H4 (cell line): ENCODE results near the gene PRKACB. TPM values are rescaled to one million over a fixed set of nuclear protein-coding genes. Genes with fewer than 3 reads are reported as not detected.
A peak's percentile ranks its signal among the peaks of the same experiment; 100 is the strongest.
"Not testable (repeated sequence)": the region's sequence is repeated elsewhere in the genome, so short reads cannot be mapped to it uniquely, and the experiment has no call there.

Source experiments
- DNase-seq: peaks from one replicate; pipeline ENCODE4 v3.0.0-alpha.2; 2015; ENCODE audit warnings: low spot score
- total RNA-seq: library from RNA; depleted of rRNA; stranded (reverse); fragments of >200 nt; shearing (Covaris generic); gene quantifications from 2 replicates; pipeline ENCODE4 v1.2.3, GENCODE V29; 2014; rRNA removed

PRKACB gene
- total RNA-seq = 14.5 and 25.0 TPM in 2 replicates

DNA sequence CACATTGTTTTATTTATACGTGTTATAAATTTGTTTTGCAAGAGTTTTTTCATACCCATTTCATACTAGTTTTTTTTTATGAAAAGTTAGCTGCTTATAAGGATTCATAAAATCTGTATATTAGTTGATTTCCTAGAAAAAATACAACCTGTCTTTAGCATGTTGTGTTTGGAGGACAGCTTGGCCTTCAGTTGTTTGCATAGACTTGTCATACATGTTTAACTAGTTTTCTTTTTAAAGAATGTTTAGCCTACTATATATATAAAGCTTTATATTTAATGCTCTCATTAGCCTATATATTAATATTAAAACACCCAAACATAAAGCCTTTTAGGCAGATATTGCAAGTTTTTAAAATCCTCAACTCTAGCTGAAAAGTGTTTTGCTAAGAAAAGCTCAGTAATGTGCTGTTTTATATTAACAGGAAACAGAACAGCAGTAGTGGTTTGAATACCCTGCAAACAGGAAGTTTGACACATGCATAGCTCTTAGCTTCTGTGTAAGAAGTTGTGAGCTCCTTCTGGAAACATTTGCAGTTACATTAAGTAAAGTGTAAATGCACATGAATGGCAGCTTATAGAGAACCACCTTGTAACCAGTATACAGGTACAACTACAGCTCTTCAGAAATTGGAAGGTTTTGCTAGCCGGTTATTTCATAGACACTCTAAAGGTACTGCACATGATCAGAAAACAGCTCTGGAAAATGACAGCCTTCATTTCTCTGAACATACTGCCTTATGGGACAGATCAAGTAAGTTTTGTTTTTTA is at the start of gene PRKACB:
Gene PRKACB, plus strand, starts transcription at position 476 of the 770 bp plus-strand sequence. Its CDS starts 91 bp downstream, at position 567.
- DNase-seq = peak; percentile 10

DNA sequence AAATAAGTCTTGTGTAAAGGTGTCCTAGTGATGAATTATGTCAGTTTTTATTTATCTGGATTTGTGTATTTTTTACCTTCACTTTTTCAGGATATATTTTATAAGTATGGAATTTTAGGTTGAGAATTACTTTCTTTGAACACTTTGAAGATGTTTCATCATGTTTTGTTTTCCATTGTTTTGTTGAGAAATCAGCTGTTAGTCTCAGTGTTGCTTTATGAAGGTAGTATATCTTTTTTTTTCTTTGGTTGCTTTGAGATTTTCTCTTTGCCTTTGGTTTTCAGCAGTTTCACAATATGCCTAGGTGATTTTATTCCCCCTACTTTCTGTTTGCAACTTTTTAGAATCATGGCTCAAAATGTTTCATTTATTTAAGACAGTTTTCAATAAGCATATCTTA is 48.8 kb upstream of the PRKACB start:
- DNase-seq = no peak

DNA sequence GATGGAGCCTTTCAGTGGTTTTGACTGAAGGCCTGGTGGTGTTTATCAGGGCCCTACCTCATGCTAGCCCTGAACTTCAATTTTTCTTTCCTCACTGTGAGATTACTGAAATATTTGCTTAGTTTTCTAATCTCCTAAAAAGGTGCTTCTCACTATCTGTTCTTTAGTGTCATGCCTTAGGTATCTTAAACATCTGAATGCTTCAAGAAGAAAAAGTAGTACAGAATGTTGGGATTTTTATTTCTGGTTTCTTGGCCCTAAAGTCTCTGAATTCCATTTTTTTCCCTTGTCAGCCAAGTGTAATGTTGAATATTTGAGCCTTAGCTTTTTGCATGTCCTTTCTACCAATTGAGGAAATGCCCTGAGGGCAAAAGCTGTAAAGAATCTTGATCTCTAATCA is 47.9 kb upstream of the PRKACB start:
- no peak for DNase-seq

DNA sequence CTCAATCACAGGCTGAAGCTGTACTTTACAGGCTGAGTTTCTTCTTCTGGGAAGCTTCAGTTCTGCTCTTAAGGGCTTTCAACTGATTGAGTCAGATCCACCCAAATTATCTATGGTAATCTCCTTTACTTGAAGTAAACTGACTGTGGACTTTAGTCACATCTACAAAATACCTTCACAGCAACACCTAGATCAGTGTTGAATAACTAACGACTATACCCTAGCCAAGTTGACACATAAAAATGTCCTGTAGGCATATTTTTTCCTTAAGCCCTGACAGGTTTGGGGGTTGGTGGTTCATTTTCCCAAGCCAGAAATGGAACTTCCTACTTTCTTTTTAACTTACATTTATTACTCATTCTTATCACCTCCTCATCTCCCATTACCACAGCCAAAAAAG is 42.9 kb upstream of the PRKACB start:
- DNase-seq = no peak

DNA sequence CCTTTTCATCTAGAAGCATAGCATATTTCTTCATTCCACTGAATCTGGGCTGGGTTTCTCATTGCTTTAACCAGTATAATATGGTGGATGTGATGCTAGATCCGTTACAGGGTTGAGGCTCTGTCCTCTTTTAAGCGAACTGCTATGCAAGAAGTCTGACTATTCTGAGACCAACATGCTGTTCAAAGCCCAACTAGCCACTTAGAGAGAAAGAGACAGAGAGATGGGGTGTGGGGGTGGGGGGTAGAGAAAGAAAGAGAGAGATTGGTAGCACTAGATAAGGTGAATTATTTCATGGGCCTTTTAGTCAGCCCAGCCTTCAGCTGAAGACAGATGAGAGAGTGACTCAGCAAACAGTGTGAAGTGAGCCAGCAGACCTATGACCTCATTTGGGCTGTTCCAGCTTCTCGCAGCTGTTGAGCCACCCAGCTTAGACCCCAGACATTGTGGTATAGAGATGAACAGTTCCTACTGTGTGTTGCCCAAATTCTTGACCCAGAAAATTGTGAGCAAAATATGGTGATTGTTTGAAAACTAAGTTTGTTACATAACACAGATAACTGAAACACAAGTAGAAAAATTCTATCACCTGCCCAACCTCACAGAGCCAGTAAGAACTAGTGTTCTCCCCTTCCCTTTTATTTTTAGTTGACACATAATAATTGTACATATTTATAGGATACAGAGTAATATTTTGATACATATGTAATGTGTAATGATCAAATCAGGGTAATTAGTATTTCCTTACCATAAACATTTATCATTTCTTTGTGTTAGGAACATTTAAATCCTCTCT is 40.7 kb upstream of the PRKACB start:
- DNase-seq = peak; percentile 82

DNA sequence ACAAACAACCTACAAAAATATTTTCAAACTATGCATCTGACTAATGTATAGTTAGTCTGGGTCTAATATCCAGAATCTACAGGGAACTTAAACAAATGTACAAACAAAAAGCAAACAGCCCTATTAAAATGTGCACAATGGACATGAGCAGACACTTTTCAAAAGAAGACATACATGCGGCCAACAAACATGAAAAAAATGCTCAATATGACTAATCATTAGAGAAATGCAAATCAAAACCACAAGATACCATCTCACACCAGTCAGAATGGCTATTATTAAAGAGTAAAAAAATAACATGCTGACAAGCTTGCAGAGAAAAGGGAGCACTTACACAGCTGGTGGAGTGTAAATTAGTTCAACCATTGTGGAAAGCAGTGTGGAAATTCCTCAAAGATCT is 36.5 kb upstream of the PRKACB start:
- DNase-seq = not testable (repeated sequence)

DNA sequence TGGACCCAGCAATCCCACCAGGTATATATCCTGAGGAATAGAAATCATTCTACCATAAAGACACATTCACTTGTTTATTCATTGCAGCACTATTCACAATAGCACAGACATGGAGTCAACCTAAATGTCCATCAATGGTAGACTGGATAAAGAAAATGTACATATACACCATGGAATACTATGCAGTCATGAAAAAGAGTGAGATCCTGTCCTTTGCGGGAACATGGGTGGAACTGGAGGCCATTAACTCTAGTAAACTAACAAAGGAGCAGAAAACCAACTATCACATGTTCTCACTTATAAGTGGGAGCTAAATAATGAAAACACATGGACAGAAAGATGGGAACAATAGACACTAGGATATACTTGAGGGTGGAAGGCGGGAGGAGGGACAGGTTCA is 36.1 kb upstream of the PRKACB start:
- no peak for DNase-seq

DNA sequence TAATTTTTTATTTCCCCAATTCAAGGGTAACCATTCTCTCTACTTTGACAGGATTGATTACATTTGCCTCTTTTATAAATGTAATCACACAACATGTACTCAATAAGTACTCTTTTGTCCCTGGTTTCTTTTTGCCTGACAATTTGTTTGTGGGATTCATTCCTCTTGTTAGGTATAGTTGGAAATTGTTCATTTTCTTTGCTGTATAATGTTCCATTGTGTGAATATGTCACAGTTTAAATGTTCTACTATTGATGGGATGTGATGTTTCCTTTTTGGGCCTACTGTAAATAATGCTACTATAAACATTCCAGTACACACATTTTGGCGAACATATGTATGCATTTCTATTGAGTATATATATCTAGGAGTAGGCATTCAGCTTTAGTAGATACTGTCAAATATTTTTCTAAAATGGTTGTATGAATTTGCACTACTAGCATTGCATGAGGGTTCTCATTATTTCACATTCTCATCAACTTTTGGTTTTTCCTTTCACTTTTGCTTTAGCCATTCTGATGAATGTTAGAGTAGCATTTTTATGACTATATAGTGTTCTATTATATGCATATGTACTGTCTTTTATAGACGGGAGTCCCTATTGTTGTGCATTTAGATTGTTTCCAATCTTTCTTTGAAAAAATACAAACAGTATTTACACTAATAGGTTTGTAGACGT is 35.0 kb upstream of the PRKACB start:
- DNase-seq = no peak

DNA sequence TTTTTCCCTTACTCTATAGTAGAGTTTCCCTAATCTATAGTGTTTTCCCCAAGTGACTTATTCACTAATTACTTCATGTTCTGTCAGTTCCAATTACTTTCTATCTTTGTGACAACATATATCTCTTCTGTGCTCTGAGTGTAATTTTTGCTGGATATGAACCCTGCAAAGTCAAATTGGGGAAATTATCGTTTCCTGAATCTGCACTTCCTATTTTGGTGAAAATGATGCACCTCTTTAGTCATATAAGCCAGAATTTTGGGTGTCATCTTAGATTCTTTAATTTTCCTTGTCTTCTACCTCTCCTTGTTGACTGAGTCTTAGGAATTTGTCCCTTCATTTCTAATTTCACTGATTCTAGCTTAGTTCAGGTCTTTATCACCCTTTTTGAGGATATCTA is 33.4 kb upstream of the PRKACB start:
- no peak for DNase-seq

DNA sequence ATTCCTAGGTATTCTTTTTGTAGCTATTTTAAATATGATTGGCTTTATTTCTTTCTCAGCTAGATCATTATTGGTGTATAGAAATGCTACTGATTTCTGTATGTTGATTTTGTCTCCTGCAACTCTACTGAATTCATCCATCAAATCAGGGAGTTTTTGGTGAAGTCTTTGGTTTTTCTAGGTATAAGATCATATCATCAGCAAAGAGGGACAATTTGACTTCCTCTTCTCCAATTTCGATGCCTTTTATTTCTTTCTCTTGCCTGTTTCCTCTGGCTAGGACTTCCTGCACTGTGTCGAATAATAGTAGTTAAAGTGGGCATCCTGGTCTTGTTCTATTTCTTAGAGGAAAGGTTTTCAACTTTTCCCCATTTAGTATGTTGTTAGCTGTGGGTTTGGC is 27.5 kb upstream of the PRKACB start:
- no peak for DNase-seq

DNA sequence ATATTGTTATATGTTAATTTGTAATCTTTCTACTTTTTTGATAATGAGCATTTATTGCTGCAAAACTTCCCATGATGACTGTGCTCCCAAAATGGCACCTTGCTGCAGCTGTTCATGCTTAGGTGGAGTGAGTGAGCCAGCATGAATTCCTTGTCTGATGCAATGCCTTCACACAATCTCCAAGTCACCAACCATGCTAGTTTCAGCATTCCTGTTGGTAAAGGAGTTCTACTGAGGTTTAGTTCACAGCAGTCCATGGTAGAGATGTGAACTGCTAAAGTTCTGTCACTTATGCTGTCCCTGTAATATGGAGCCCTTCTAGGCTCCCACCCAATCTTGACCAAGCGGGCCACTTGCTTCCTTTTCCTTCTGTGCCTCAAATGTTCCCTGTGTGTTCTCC is 26.2 kb upstream of the PRKACB start:
- no peak for DNase-seq

DNA sequence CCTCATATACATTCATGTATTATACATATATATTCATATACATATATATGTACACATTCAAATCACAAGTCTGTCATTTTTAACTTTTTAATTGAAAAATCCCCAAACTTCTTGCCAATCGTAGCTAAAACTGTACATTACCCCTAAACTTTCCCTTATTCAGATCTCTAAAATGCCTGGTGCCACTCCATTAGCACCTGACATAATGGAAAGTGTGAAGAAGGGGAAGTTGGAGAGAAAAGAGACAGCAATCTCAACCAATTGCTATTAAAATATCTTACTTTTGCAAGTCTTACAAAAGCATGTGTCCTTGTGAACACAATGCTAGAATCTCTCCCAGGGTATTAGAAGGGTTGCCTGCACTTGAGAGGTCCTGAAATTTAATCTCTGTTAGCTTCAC is 22.7 kb upstream of the PRKACB start:
- no peak for DNase-seq

DNA sequence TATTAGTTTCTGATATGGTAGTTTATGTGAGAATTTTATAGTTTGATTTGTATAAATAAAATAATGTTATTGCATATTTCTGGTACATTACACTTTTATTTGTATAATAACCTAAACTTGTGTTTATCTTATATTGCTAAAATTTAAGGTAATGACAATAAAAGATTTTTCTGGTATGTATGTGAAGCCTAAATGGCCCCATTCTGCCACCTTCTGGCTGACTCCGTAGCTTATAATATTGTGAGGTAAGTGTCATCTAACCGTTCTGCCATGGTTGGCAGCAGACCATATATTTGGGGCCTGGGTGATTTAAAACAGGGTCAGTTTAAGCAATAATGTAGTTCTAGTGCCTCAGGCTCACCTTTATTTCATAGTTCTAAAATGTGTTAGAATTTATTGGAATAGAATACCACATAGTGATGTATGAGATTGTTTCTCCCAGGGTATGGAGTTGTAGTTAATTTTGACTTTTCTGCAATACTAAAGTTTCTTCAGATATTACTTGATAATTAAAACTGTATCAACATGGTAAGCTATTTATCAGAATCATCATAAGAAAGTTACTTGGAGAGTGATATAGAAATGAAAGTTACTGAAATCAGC is 21.2 kb upstream of the PRKACB start:
- peak; percentile 12 for DNase-seq

DNA sequence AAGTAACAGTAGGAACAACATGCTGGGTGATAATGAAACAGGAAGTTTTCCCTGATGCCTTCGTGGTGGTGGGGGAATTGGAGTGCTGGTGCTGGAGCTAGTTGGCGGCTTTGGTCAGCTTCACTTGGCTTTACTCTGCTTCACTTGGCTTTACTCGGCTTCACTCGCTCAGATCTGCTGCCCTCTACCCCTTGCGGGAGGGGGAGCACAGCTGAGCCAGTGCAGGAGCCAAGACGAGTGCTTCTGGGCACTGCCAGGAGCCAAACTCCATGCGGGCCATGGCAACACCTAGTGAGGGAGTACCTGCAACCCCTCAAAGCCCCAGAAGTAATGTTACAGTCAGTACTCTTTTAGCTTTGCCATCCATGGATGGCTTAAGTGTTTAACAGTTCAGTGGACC is 10.6 kb upstream of the PRKACB start:
- no peak for DNase-seq

DNA sequence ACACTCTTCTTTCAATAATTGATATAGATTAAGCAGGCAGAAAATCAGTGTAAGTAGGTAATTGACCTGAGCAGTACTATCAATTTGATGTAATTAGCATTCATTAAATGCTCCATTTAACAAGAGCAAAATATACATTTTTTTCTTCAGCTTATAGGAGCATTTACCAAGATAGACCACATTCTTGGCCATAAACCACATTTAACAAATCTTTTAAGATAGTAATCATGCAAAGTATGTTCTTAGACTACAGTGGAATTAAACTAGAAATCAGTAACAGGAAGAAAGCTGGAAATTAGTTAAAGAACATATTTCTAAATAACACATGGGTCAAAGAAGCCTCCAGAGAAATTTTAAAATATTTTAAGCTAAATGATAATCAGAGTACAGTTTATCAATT is 8.7 kb upstream of the PRKACB start:
- no peak for DNase-seq

DNA sequence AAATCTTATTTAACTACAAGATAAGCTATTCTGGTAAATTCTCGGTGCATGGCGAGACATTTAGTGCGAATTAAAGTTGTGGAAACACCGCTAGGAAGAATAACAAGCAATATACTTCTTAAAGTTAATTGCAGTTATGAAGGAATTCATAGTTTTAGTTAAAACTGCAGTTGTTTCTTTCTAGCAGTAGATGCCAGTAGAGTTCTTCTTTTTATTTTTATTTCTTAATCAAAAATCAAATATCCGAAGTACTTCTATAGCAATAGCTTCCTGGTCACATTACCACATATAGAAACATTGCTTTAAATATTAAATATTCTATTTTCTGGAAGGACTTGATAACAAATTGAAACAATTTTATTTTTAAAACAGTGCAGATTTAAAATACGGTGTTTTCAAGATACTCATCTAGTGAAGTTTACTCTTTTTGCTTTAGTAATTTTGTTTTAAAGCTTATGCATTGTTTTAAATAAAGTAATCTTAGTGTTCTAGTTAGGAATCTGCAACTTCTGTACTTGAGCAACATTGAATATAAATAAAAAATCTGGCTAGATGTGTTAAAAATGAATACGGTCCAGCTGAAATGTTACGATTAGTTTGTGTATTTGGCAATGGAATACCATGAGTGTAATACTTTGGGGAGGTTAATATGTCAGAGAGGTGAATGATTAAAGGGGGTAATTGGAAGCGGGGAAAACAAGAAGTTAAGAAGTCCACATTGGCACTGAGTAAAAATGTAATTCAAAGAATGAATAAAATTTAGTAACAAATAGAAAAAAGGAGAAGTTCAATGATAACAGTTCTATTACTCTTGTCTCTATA is 2.7 kb upstream of the PRKACB start:
- DNase-seq = no peak

DNA sequence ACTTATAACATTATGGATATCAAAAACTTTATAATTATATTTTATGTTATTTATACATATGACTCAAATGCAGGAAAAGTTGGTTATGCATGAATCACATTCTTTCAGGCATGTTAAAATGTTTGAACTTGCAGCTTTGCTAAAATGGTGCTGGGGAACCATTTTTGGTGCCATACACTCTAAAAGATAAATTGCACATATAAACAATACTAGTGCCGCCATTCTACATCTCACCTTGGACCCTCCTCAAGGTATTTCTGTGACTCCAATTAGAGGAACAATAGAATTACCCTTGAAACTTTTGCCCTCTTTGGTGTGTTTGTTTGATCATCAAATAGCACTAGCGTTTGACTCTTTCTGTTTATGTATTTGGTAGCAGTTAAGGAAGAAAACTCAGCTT is 997 bp downstream of the PRKACB start:
- no peak for DNase-seq

DNA sequence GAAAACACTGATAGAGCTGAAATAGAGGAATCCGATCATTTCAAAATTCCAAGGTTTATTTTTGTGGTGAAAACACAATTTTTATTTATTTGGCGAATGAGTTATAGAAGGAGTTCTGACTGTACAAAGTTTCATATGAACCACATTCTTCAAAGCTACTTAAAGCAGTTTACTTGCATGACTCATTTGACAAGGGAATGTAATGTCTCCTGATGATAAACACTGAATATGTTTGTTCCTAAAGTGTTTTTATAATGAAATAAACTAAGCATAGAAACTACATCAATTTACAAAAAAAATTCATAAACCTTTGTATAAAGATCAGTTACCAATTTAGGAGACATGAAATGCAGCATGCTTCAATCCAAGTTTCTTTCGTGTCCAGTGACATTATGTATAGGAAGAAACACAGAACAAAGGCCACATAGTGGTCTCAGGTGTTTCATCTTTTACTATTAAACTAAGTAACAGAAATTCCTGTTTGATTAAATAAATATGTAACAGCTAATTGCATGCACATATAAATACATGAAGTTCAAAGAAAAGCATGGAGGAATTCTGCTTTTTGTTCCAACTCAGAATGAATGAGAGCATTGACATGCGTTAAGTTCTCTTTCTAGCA is 2.5 kb downstream of the PRKACB start:
- peak; percentile 36 for DNase-seq

DNA sequence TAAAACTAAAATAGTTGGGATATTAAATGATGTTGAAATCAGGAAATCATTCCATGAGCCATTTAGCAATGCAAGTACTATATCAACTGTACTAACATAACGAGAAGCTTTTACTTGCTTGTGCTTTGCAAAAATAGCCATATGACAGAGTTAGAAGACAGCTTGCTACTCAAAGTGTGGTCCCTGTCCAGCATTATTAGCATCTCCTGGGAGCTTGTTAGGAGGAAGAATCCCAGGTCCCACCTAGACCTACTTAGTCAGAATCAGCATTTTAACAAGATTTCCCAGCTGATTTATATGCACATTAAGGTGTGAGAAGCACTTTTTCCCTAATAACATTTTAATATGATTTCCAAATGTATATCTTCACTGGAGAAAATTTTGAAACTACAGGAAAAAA is 4.7 kb downstream of the PRKACB start:
- no peak for DNase-seq

DNA sequence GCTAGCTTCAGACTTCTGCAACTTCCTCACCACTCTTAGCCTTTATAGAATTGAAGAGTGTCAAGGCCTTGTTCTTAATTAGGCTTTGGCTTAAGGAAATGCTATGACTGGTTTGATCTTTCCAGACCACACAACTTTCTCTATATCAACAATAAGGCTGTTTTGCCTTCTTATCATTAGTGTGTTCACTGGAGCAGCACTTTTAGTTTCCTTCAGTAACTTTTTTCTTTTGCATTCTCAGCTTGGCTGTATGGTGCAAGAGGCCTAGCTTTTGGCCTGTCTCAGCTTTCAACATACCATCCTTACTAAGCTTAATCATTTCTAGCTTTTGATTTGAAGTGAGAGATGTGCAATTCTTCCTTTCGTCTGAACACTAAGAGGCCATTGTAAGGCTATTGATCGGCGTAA is 8.6 kb downstream of the PRKACB start:
- no peak for DNase-seq

DNA sequence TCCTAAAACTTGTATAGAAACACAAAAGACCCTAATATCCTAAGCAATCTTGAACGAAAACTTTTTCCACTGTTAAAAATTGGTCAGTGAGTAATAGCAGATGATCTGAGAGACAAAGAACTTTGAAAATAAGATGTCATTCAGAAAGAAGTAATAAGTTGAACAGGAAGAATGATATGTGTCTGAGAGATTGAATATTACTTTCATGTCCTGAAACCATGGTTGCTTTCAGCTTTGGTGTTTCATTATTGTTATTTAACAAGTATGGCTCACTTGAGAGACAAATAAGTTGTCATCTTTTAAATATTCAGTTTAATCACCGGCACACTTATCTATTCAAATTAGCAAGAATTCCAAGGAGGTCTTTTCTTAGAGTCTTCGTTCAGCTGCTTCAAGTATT is 11.4 kb downstream of the PRKACB start:
- DNase-seq = no peak
